GM12864 (cell line): Measurements from ENCODE around the gene ANKS1B.

Experiments used
- DNase-seq: peaks from one replicate; pipeline ENCODE4 v3.0.0-alpha.2; 2011; ENCODE audit warnings: low read depth
- H3K4me3 ChIP-seq: 2 replicates; pipeline ENCODE4 v1.5.1; 2011; ENCODE audit warnings: mild to moderate bottlenecking, low read depth, low read length, control low read depth
- CTCF ChIP-seq: IDR thresholded peaks from 2 replicates; pipeline ENCODE4 v1.5.1; 2011; ENCODE audit warnings: low read depth, mild to moderate bottlenecking, moderate library complexity, low read length, control low read depth, inconsistent platforms; ENCODE audit errors: missing control alignments

ANKS1B gene

DNA sequence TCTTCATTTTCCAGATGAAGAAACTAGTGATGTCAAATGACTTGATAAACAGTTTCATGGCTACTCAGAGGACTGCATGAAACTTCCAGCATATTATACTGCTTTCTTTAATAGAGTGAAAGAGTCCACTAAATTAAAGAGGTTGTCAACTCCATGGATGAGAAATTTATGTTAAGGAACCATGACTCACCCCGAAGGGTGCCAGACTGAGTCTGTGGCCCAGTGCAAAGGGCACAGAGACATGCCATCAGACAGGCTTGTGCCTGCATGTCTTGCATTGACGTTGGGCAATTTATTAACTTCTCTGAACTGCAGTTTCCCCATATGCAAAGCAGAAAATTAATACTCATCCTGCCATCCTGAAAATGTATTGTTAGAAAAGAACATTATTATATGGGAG, 957.3 kb downstream of the ANKS1B start:
- no peak for DNase-seq
- TF ChIP-seq CTCF = no peak

DNA sequence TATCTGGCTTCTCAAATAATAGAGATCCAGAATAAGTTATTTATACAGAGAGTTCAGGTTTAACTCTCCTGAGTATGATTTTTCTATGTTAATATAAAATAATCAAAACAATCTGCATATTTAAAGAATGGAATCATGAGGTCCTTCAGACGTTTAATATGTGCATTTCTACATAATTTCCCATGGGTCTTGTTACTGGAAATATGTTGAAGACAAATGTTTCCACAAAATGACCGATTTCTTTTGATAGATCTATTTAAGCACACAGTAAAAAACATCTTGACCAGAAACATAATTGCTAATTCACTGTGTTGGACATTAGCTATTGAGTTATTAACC, 957.7 kb downstream of the ANKS1B start:
- DNase-seq = no peak
- TF ChIP-seq CTCF = no peak
- no peak overlapping the region for H3K4me3 ChIP-seq

More for the DNA sequence above, 957.3 kb downstream of the ANKS1B start:
- no peak overlapping the region for H3K4me3 ChIP-seq

DNA sequence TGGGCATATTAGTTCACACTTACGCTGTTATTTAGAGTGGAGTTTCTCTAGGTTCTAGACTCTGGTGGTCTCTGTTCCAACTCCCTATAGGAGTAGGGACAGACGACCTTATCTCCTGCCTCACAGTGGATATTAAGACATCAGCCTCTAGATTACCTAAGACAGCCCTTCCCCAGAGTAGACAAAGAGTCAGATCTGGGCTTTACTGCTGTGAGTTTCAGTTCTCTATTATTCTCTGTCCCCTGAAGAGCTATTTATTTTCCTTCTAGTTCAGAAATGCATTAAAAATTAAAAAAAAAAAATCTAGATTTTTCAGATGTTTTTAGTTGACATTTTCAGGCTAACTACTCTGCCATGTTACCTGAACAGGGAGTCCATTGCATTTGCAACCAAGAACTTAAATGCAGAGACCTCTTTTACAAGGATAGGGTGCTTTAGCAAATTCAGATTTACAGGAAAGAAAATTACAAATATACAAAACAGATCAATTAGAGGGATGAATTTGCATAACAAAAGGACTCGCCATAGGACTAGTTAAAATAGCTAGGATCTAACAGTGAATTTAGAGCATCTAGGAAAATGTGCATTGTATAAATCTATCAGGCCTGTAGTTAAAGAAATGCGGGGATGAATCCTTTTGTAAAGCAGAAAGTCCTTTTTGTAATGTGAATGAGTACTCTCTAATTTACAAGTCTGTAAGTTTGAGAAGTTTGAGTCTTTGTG, 958.2 kb downstream of the ANKS1B start:
- no peak overlapping the region for H3K4me3 ChIP-seq
- no peak for TF ChIP-seq CTCF
- DNase-seq = no peak

- no peak overlapping the region for H3K4me3 ChIP-seq
- no peak for TF ChIP-seq CTCF
- DNase-seq = no peak
Observed at GRCh38 chr12:99024870-99025269, 959.9 kb downstream of the ANKS1B start.

- TF ChIP-seq CTCF = no peak
- no peak overlapping the region for H3K4me3 ChIP-seq
- no peak for DNase-seq
Observed at GRCh38 chr12:99024191-99024590, 960.5 kb downstream of the ANKS1B start.

DNA sequence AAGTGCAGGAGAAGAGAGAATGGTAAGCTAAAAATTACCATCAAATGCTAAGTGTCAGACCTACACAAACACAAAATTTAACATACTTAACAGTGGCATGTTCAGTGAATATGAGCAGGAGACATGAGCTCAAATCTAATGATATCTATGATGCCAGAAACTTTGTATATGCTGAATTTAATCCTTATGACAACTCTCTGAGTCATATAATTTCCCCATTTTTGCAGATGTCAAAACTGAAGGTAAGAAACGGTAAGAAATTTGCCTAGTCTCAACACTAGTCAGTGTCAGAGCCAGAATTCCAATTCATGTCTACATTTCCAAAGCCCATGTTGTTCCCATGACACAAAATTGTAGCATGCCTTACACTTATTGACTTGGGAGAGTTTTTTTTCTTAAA, 963.9 kb downstream of the ANKS1B start:
- no peak for DNase-seq

More for the DNA sequence above, 963.9 kb downstream of the ANKS1B start:
- H3K4me3 ChIP-seq = no peak overlapping the region
- no peak for TF ChIP-seq CTCF
